ENCODE measurements around the gene SLC16A9.

The SLC16A9 gene

GRCh38 chr10:59753267-59753666 lies 43.6 kb upstream of the SLC16A9 start, which contains the start of gene MRLN:
Gene MRLN (minus strand): TSS chr10:59753455.
- Histone ChIP-seq H3K36me3 (ENCODE audit: low read length) (no peaks in the 10 kb centered on the region), H3K27me3 (ENCODE audit: low read length) (no peaks in the 10 kb centered on the region), H2AFZ (ENCODE audit: low read depth, low read length, severe bottlenecking) (no peak within 1 kb of the TSS), H3K27ac (ENCODE audit: low read depth, low read length) (no peak within 1 kb of the TSS), H3K9me3 (ENCODE audit: insufficient read depth, low read length) (no peaks in the 10 kb centered on the region), H4K20me1 (ENCODE audit: low read depth, low read length) (no peaks in the 10 kb centered on the region), H3K79me2 (ENCODE audit: insufficient read depth, low read length) (no peaks in the 10 kb centered on the region), H3K4me2 (ENCODE audit: low read depth, low read length, poor library complexity, severe bottlenecking) (no peak within 1 kb of the TSS), H3K4me3 (ENCODE audit: insufficient read depth, low read length, poor library complexity, severe bottlenecking) (no peak within 1 kb of the TSS), H3K9me2 (replicated peaks; ENCODE audit: insufficient read depth, low read length) (no peaks in the 10 kb centered on the region), H3F3A (ENCODE audit: insufficient read depth) (no peaks in the 10 kb centered on the region), H3K9ac (ENCODE audit: low read length) (no peak within 1 kb of the TSS)
- TF ChIP-seq EZH2phosphoT487 (conservative IDR thresholded peaks at IDR 0.05; ENCODE audit: low read length), result no peak
- TF ChIP-seq CTCF (IDR thresholded peaks at IDR 0.05; ENCODE audit: insufficient read depth, low read length, poor library complexity, severe bottlenecking), result no peak

- Histone ChIP-seq H3K27me3 (ENCODE audit: low read length) (no peaks in the 10 kb centered on the region), H3K36me3 (ENCODE audit: low read length) (no peaks in the 10 kb centered on the region), H3K9ac (ENCODE audit: low read length) (no peak overlapping the region), H3K27ac (ENCODE audit: low read depth, low read length) (no peak overlapping the region), H3K79me2 (ENCODE audit: insufficient read depth, low read length) (no peaks in the 10 kb centered on the region), H3K9me3 (ENCODE audit: insufficient read depth, low read length) (no peaks in the 10 kb centered on the region), H2AFZ (ENCODE audit: low read depth, low read length, severe bottlenecking) (no peak overlapping the region), H3K4me2 (ENCODE audit: low read depth, low read length, poor library complexity, severe bottlenecking) (no peak overlapping the region), H4K20me1 (ENCODE audit: low read depth, low read length) (no peaks in the 10 kb centered on the region), H3K9me2 (replicated peaks; ENCODE audit: insufficient read depth, low read length) (no peaks in the 10 kb centered on the region), H3K4me3 (ENCODE audit: insufficient read depth, low read length, poor library complexity, severe bottlenecking) (no peak overlapping the region), H3F3A (ENCODE audit: insufficient read depth) (no peaks in the 10 kb centered on the region)
- TF ChIP-seq EZH2phosphoT487 (conservative IDR thresholded peaks at IDR 0.05; ENCODE audit: low read length) (no peak), CTCF (IDR thresholded peaks at IDR 0.05; ENCODE audit: insufficient read depth, low read length, poor library complexity, severe bottlenecking) (no peak)
Observed at GRCh38 chr10:59752278-59752940, 42.8 kb upstream of the SLC16A9 start.

- TF ChIP-seq EZH2phosphoT487 (conservative IDR thresholded peaks at IDR 0.05; ENCODE audit: low read length), result no peak
- no peak for TF ChIP-seq CTCF (IDR thresholded peaks at IDR 0.05; ENCODE audit: insufficient read depth, low read length, poor library complexity, severe bottlenecking)
- Histone ChIP-seq H4K20me1 (ENCODE audit: low read depth, low read length) (no peaks in the 10 kb centered on the region), H3K27ac (ENCODE audit: low read depth, low read length) (no peak overlapping the region), H3K4me3 (ENCODE audit: insufficient read depth, low read length, poor library complexity, severe bottlenecking) (no peak overlapping the region), H2AFZ (ENCODE audit: low read depth, low read length, severe bottlenecking) (no peak overlapping the region), H3K36me3 (ENCODE audit: low read length) (no peaks in the 10 kb centered on the region), H3K79me2 (ENCODE audit: insufficient read depth, low read length) (no peaks in the 10 kb centered on the region), H3K4me2 (ENCODE audit: low read depth, low read length, poor library complexity, severe bottlenecking) (no peak overlapping the region), H3K9me3 (ENCODE audit: insufficient read depth, low read length) (no peaks in the 10 kb centered on the region), H3F3A (ENCODE audit: insufficient read depth) (no peaks in the 10 kb centered on the region), H3K27me3 (ENCODE audit: low read length) (no peaks in the 10 kb centered on the region), H3K9ac (ENCODE audit: low read length) (no peak overlapping the region), H3K9me2 (replicated peaks; ENCODE audit: insufficient read depth, low read length) (no peaks in the 10 kb centered on the region)
Observed at GRCh38 chr10:59750155-59750945, 40.7 kb upstream of the SLC16A9 start.

All from SU-DHL-6 (cell line).